COLO829 (cell line): Measurements from ENCODE around the gene ZSWIM4.
A peak's percentile ranks its signal among the peaks of the same experiment; 100 is the strongest.

Experiments used
- DNase-seq: peaks from one replicate; pipeline ENCODE4 v3.0.0; 2012; ENCODE audit warnings: low spot score

ZSWIM4 gene

GRCh38 chr19:13835791-13836723 lies 40.8 kb downstream of the ZSWIM4 start:
- DNase-seq, result no peak

- DNase-seq, result no peak
These were observed 43.3 kb downstream of the ZSWIM4 start for GRCh38 chr19:13838435-13839129.

GRCh38 chr19:13839130-13839937 lies 44.1 kb downstream of the ZSWIM4 start:
- DNase-seq, result no peak

GRCh38 chr19:13839938-13840304 lies 44.7 kb downstream of the ZSWIM4 start:
- DNase-seq, result no peak

- no peak for DNase-seq
These were observed 45.3 kb downstream of the ZSWIM4 start for GRCh38 chr19:13840305-13841085.

GRCh38 chr19:13841086-13841961 lies 46.1 kb downstream of the ZSWIM4 start:
- DNase-seq, result no peak

- no peak for DNase-seq
These were observed 46.7 kb downstream of the ZSWIM4 start for GRCh38 chr19:13841962-13842290.

- peak; percentile 69 for DNase-seq
These were observed 47.3 kb downstream of the ZSWIM4 start for GRCh38 chr19:13842291-13843103.

- peak; percentile 72 for DNase-seq
These were observed 48.1 kb downstream of the ZSWIM4 start for GRCh38 chr19:13843104-13843921.

- no peak for DNase-seq
These were observed 48.9 kb downstream of the ZSWIM4 start for GRCh38 chr19:13844130-13844631.

- DNase-seq, result peak; percentile 85
These were observed 51.5 kb downstream of the ZSWIM4 start for GRCh38 chr19:13846557-13847406.

- DNase-seq, result peak; percentile 82
These were observed 52.4 kb downstream of the ZSWIM4 start for GRCh38 chr19:13847407-13848339.

- DNase-seq, result no peak
These were observed 53.1 kb downstream of the ZSWIM4 start for GRCh38 chr19:13848340-13848677.

GRCh38 chr19:13848798-13849676 lies 53.8 kb downstream of the ZSWIM4 start:
- DNase-seq, result no peak

GRCh38 chr19:13849991-13850909 lies 55.0 kb downstream of the ZSWIM4 start:
- DNase-seq, result no peak
